ENCODE measurements around the gene IFI27.
A peak's percentile ranks its signal among the peaks of the same experiment; 100 is the strongest.
"Not testable (repeated sequence)": the region's sequence is repeated elsewhere in the genome, so short reads cannot be mapped to it uniquely, and the experiment has no call there.

The IFI27 gene

GRCh38 chr14:94066089-94066676 is 44.4 kb upstream of the IFI27 start (continued):
- TF ChIP-seq ZBTB6 (tag by site-specific recombination; IDR thresholded peaks at IDR 0.05) (no peak), SCRT1 (tag by site-specific recombination; IDR thresholded peaks at IDR 0.05; ENCODE audit: borderline replicate concordance) (no peak), PRDM6 (tag by site-specific recombination; IDR thresholded peaks at IDR 0.05) (no peak), ZFP41 (tag by site-specific recombination; IDR thresholded peaks at IDR 0.05; ENCODE audit: borderline replicate concordance) (no peak), ZNF792 (tag by site-specific recombination; IDR thresholded peaks at IDR 0.05) (no peak), ZNF629 (tag by site-specific recombination; IDR thresholded peaks at IDR 0.05) (0 out of 2 replicates have a peak, but pooled peaks have one; percentile 13), ZNF488 (tag by site-specific recombination; IDR thresholded peaks at IDR 0.05) (no peak), ZNF362 (tag by site-specific recombination; IDR thresholded peaks at IDR 0.05) (no peak)

- H3K4me3 ChIP-seq (ENCODE audit: low read depth, low read length); H3K9me3 ChIP-seq (ENCODE audit: control insufficient read depth, insufficient read depth, low read depth, low read length); POLR2A ChIA-PET; H3K27ac ChIP-seq (ENCODE audit: extremely low read depth, low read depth, low read length); H3K4me1 ChIP-seq (ENCODE audit: control insufficient read depth, insufficient read depth, low read length); CTCF ChIA-PET: not testable (repeated sequence)
- peaks cover 3 to 20% of the 10 kb centered on the region in 2 experiments; a peak in 2 of 3 replicates for H3K36me3 ChIP-seq (ENCODE audit: control insufficient read depth in 2 of 2, insufficient read depth in 1 of 2, low read length in 2 of 2)
- TF ChIP-seq ZNF146 (tag by site-specific recombination; IDR thresholded peaks at IDR 0.05): peak; percentile 74
Observed at GRCh38 chr14:94072076-94072475, 38.5 kb upstream of the IFI27 start.

GRCh38 chr14:94074534-94074933 is 36.0 kb upstream of the IFI27 start:
- peak; percentile 70; the same call in 1 of the 2 replicates for TF ChIP-seq ZNF280C (tag by site-specific recombination; IDR thresholded peaks at IDR 0.05)
- TF ChIP-seq ZNF280D (tag by site-specific recombination; IDR thresholded peaks at IDR 0.05): 0 out of 2 replicates have a peak, but pooled peaks have one; percentile 14
- no peak for TF ChIP-seq RBAK (tag by site-specific recombination; IDR thresholded peaks at IDR 0.05)
- TF ChIP-seq SETDB1 (IDR thresholded peaks at IDR 0.05; ENCODE audit: insufficient read length, low read length): peak; percentile 87
- TF ChIP-seq KLF10 (tag by site-specific recombination; IDR thresholded peaks at IDR 0.05): no peak
- TF ChIP-seq ZNF544 (tag by site-specific recombination; IDR thresholded peaks at IDR 0.05): no peak
- CTCF ChIA-PET: interaction anchor here (0.6 to 0.8 kb wide), 2 partner anchors 38 to 126 kb away, joined by 3 to 4 read pairs; no protein-coding TSS in a partner anchor

More at GRCh38 chr14:94074534-94074933, 36.0 kb upstream of the IFI27 start:
- Histone ChIP-seq H3K4me3 (ENCODE audit: low read depth, low read length) (no peak overlapping the region), H3K36me3 (ENCODE audit: control insufficient read depth in 2 of 2, insufficient read depth in 1 of 2, low read length in 2 of 2) (peaks cover 3 to 44% of the 10 kb centered on the region in 2 experiments; a peak in 2 of 3 replicates), H3K4me1 (ENCODE audit: control insufficient read depth, insufficient read depth, low read length) (no peaks in the 10 kb centered on the region), H3K9me3 (ENCODE audit: control insufficient read depth, insufficient read depth, low read depth, low read length) (no peaks in the 10 kb centered on the region; the same call in 1 of the 2 replicates), H3K27ac (ENCODE audit: extremely low read depth, low read depth, low read length) (no peak overlapping the region)
- POLR2A ChIA-PET: no interaction called here

Data from HEK293 (cell line).